BLaER1 (cell line): Measurements from ENCODE around the gene APOBEC3C.

Experiments used
- H3K27ac ChIP-seq: shearing (Covaris generic); formaldehyde crosslinking; 2 replicates; pipeline ENCODE4 v1.8.1; 2022
- H3K27me3 ChIP-seq: shearing (Covaris generic); formaldehyde crosslinking; 2 replicates; pipeline ENCODE4 v1.8.1; 2022
- H3K36me3 ChIP-seq: shearing (Covaris generic); formaldehyde crosslinking; 2 replicates; pipeline ENCODE4 v1.8.1; 2022
- H3K4me1 ChIP-seq: shearing (Covaris generic); formaldehyde crosslinking; 2 replicates; pipeline ENCODE4 v1.8.1; 2022
- H3K4me2 ChIP-seq: shearing (Covaris generic); formaldehyde crosslinking; 2 replicates; pipeline ENCODE4 v1.8.1; 2022
- H3K4me3 ChIP-seq: shearing (Covaris generic); formaldehyde crosslinking; 2 replicates; pipeline ENCODE4 v1.8.1; 2022
- H3K9ac ChIP-seq: shearing (Covaris generic); formaldehyde crosslinking; 2 replicates; pipeline ENCODE4 v1.8.1; 2022
- H3K9me3 ChIP-seq: shearing (Covaris generic); formaldehyde crosslinking; 2 replicates; pipeline ENCODE4 v1.8.1; 2022
- H4K20me1 ChIP-seq: shearing (Covaris generic); formaldehyde crosslinking; 2 replicates; pipeline ENCODE4 v1.8.1; 2022
- Cebpa-rat ChIP-seq: shearing (Covaris generic); IDR thresholded peaks from 2 replicates; pipeline ENCODE4 v1.8.1; 2022

The APOBEC3C gene

DNA sequence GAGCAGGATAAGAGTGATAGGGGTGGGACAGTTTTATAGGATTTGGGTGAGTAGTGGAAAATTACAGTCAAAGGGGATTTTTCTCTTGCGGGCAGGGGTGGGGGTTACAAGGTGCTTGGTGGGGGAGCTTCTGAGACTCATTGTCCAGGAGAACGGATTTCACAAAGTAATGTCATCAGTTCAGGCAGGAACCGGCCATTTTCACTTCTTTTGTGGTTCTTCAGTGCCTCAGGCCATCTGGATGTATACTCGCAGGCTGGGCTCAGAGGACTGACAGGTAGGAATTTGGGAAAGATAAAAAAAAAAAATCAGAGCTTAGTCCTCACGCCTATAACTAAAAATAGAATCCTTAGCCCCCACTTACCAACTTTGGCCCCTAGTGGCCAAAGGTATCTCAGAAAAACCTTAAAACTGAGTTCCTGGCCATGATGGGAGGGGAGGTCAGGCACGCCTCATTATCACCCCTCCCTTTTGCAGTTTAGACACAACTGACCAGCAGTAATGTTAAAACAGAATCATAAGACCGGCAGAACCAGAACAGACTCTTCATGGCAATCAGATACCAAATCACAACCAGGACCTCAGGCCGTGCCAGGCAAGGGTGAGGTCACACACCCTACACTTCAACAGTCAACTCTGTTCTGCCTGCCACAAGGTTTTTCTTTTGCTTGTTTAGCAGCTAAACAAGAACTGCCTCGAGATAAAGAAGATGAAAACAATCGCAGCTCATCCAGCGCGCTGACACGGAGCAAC, 54.2 kb downstream of the APOBEC3C start:
- no peak overlapping the region for H3K4me3 ChIP-seq

More for the DNA sequence above, 54.2 kb downstream of the APOBEC3C start:
- Histone ChIP-seq H3K4me2 (no peak overlapping the region), H4K20me1 (no peaks in the 10 kb centered on the region), H3K27me3 (no peaks in the 10 kb centered on the region), H3K9ac (no peak overlapping the region), H3K36me3 (no peaks in the 10 kb centered on the region), H3K4me1 (peaks cover 57% of the 10 kb centered on the region), H3K9me3 (no peaks in the 10 kb centered on the region), H3K27ac (no peak overlapping the region)
- TF ChIP-seq Cebpa-rat, result no peak
